ENCODE measurements around the gene REEP6. TPM values are rescaled to one million over a fixed set of nuclear protein-coding genes. Genes with fewer than 3 reads are reported as not detected.
A peak's percentile ranks its signal among the peaks of the same experiment; 100 is the strongest.

Gene REEP6
- total and polyA plus RNA-seq, 2 donors (not counting 3 experiments of a cell fraction or from before 2014, with no cell fraction given) = 1.3 to 1.5 TPM

DNA sequence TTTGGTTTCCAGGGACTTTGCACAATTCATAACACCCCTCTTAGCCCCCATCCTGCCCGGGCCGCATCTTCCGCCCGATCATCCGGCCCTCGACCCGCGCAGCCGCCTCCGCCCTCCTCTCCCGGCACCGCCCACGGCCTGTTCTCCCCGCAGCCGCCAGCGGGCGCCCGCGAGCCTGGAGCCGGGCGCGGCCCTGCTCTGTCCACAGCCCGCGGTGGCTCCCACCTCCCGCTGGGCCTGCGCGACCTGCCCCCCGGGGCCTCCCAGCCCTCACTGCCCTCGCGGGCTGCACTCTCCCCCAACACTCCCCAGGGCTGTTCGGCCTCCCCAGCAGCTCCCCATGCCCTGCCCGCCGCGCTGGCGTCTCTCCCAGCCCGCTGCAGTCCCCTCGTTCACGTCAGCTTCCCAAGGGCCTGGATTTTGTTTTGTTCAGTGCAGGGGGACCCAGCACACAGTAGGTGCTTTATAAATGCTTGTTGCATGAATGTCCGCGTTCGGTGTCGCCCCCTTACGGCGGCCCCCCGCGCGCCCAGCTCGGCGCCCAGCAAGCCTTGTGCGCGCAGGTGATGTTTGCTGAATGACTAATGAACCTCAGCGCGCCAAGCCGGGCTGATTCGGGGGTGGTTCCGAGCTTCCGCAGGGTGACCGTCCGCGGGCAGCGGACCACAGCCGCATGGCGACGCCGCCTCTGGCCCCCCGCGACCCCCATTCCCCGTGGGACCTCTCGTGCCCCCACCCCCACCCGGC is 45.6 kb upstream of the REEP6 start:
- Histone ChIP-seq H4K20me1 (replicated peaks; ENCODE audit: control insufficient read depth, extremely low read depth, insufficient read depth, low read length) (no peaks in the 10 kb centered on the region), H3K4me1 (ENCODE audit: control insufficient read depth, extremely low read depth, insufficient read depth, low read length) (no peaks in the 10 kb centered on the region), H3K27ac (ENCODE audit: insufficient read depth, low read depth, low read length) (no peak overlapping the region), H3K36me3 (ENCODE audit: control insufficient read depth in 2 of 2, extremely low read depth in 1 of 2, insufficient read depth in 2 of 2, low read length in 2 of 2) (peaks cover 7 to 17% of the 10 kb centered on the region in 2 experiments), H3K79me2 (ENCODE audit: control insufficient read depth, insufficient read depth, low read length) (peaks cover 13% of the 10 kb centered on the region), H3K27me3 (ENCODE audit: control insufficient read depth in 2 of 2, insufficient read depth in 2 of 2, low read length in 2 of 2) (peaks cover 14 to 33% of the 10 kb centered on the region in 2 experiments), H3K4me3 (replicated peaks in 1 of 3; ENCODE audit: insufficient read depth in 1 of 3, low read depth in 1 of 3, low read length in 3 of 3) (peak overlapping the region in 1 of 3 experiments; percentile 14), H2AFZ (ENCODE audit: low read depth, low read length) (no peak overlapping the region), H3K9ac (replicated peaks; ENCODE audit: extremely low read depth, insufficient read depth, low read length) (no peak overlapping the region), H3K9me3 (replicated peaks; ENCODE audit: control insufficient read depth, insufficient read depth, low read length) (no peaks in the 10 kb centered on the region), H3K4me2 (ENCODE audit: insufficient read depth, low read length) (peak overlapping the region; percentile 33), H3K9me1 (replicated peaks; ENCODE audit: control insufficient read depth, extremely low read depth, insufficient read depth, low read length) (no peaks in the 10 kb centered on the region)
- no peak for TF ChIP-seq MYC (IDR thresholded peaks at IDR 0.05; ENCODE audit: low read depth, low read length)
- TF ChIP-seq POLR2AphosphoS5 (IDR thresholded peaks at IDR 0.05; ENCODE audit: insufficient read depth, low read depth, low read length) = peak; percentile 65
- no peak for TF ChIP-seq GATA2 (IDR thresholded peaks at IDR 0.05; ENCODE audit: insufficient read depth, insufficient read length, low read depth, low read length)
- TF ChIP-seq, protein P1, sequence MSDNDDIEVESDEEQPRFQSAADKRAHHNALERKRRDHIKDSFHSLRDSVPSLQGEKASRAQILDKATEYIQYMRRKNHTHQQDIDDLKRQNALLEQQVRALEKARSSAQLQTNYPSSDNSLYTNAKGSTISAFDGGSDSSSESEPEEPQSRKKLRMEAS (IDR thresholded peaks at IDR 0.05; ENCODE audit: insufficient read depth, insufficient read length) = no peak
- TF ChIP-seq, protein P2, sequence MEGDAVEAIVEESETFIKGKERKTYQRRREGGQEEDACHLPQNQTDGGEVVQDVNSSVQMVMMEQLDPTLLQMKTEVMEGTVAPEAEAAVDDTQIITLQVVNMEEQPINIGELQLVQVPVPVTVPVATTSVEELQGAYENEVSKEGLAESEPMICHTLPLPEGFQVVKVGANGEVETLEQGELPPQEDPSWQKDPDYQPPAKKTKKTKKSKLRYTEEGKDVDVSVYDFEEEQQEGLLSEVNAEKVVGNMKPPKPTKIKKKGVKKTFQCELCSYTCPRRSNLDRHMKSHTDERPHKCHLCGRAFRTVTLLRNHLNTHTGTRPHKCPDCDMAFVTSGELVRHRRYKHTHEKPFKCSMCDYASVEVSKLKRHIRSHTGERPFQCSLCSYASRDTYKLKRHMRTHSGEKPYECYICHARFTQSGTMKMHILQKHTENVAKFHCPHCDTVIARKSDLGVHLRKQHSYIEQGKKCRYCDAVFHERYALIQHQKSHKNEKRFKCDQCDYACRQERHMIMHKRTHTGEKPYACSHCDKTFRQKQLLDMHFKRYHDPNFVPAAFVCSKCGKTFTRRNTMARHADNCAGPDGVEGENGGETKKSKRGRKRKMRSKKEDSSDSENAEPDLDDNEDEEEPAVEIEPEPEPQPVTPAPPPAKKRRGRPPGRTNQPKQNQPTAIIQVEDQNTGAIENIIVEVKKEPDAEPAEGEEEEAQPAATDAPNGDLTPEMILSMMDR (IDR thresholded peaks at IDR 0.05; ENCODE audit: extremely low read depth in 1 of 2, insufficient read depth in 1 of 2, low read depth in 1 of 2, low read length in 2 of 2) = peak; percentile 81 to 96
- ChIA-PET CTCF (interaction anchor here (0.8 to 3.3 kb wide), 10 partner anchors 9 to 166 kb away, joined by 3 to 28 read pairs (median 6); partner anchors contain the start of gene PLK5), POLR2A (no interaction called here)
- DNase-seq (ENCODE audit: low read depth, low spot score) (peak; percentile 52), FAIRE-seq (peak; percentile 75)
- dilution Hi-C loops (cut with MboI; ENCODE audit: extremely low pct_ligation_motif_present, low sequenced_read_pairs) = no loop called here
- BruUV-seq (replicated peaks) = no TSS peak
- intact Hi-C loops (cut with micrococcal nuclease) = no loop called here
